BJ (cell line): Measurements from ENCODE around the gene ALG5. TPM values are rescaled to one million over a fixed set of nuclear protein-coding genes. Genes with fewer than 3 reads are reported as not detected.

Experiments
- CTCF ChIA-PET: fragments of 350-600 bp; formaldehyde crosslinking; extraction: SDS; loops from one replicate; lab custom pipeline; 2021; ENCODE audit warnings: antibody characterized with exemption, inconsistent platforms; lab: Yijun Ruan, JAX
- POLR2A ChIA-PET: fragments of 300-600 bp; sonication (Branson Sonifier 250); formaldehyde crosslinking; extraction: SDS; loops from one replicate; lab custom pipeline; 2021; ENCODE audit warnings: antibody characterized with exemption; lab: Charles Lee
- DNase-seq: peaks from one replicate; pipeline ENCODE4 v3.0.0-alpha.2; 2011; ENCODE audit warnings: low read depth
- H3K27me3 ChIP-seq: 2 replicates; pipeline ENCODE4 v1.6.0; 2011; ENCODE audit warnings: low read length; ENCODE audit not compliant: control insufficient read depth, insufficient read depth
- H3K36me3 ChIP-seq: 2 replicates; pipeline ENCODE4 v1.5.1; 2011; ENCODE audit warnings: low read length; ENCODE audit not compliant: control insufficient read depth, insufficient read depth
- H3K4me3 ChIP-seq: 2 replicates; pipeline ENCODE4 v1.5.1; 2011; ENCODE audit warnings: low read depth, mild to moderate bottlenecking, control low read depth, low read length
- polyA plus RNA-seq: library from polyadenylated mRNA; depleted of rRNA; stranded (reverse); fragments of >200 nt; gene quantifications from 2 replicates; pipeline ENCODE4 v1.2.3, GENCODE V29; 2011
- TF ChIP-seq, protein P1 (sequence below): IDR thresholded peaks from 2 replicates; pipeline ENCODE4 v1.5.1; 2011; ENCODE audit warnings: low read depth, mild to moderate bottlenecking, control low read depth, inconsistent platforms, low read length, moderate library complexity; ENCODE audit not compliant: insufficient read depth

Gene ALG5
- polyA plus RNA-seq, 1 experiment = 22.6 TPM

DNA sequence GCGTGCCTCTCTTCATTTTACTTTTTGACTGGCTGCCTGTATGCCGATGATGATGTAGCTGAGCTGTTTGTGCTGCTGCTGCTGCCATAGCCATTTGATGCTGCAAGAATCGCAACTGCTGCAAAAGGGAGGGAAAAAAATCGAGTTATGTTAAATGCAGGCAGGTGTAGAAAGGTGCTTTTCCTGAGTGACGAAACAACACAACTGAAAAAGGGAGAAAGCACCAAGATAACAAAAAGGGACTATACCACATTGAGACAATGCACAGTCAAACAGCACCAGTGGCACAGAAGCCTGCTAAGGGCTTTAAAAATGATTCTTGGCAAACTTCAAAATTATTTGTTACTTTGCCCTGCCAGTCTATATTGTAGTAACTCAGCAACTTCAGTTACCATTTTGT lies 10.6 kb upstream of the ALG5 start:
- TF ChIP-seq, protein P1, sequence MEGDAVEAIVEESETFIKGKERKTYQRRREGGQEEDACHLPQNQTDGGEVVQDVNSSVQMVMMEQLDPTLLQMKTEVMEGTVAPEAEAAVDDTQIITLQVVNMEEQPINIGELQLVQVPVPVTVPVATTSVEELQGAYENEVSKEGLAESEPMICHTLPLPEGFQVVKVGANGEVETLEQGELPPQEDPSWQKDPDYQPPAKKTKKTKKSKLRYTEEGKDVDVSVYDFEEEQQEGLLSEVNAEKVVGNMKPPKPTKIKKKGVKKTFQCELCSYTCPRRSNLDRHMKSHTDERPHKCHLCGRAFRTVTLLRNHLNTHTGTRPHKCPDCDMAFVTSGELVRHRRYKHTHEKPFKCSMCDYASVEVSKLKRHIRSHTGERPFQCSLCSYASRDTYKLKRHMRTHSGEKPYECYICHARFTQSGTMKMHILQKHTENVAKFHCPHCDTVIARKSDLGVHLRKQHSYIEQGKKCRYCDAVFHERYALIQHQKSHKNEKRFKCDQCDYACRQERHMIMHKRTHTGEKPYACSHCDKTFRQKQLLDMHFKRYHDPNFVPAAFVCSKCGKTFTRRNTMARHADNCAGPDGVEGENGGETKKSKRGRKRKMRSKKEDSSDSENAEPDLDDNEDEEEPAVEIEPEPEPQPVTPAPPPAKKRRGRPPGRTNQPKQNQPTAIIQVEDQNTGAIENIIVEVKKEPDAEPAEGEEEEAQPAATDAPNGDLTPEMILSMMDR = no peak
- Histone ChIP-seq H3K27me3 (no peaks in the 10 kb centered on the region), H3K36me3 (peaks cover 5% of the 10 kb centered on the region), H3K4me3 (no peak overlapping the region)
- POLR2A ChIA-PET = no interaction called here
- DNase-seq = no peak
- CTCF ChIA-PET = no interaction called here

GRCh38 chr13:37001921-37002250 lies 2.7 kb upstream of the ALG5 start:
- Histone ChIP-seq H3K4me3 (peak overlapping the region; percentile 85), H3K36me3 (peaks cover 3% of the 10 kb centered on the region), H3K27me3 (no peaks in the 10 kb centered on the region)
- DNase-seq = no peak
- POLR2A ChIA-PET = no interaction called here
- CTCF ChIA-PET = no interaction called here
- TF ChIP-seq, protein P1 = no peak

GRCh38 chr13:36998624-36999041 lies 507 bp downstream of the ALG5 start:
- H3K36me3 ChIP-seq = peaks cover 3% of the 10 kb centered on the region
- TF ChIP-seq, protein P1 = no peak; the same call in 1 of the 2 replicates
- ChIA-PET POLR2A (interaction anchor here (0.6 kb wide), 1 partner anchor 58 kb away, joined by 3 read pairs; no protein-coding TSS in a partner anchor), CTCF (interaction anchor here (1.8 to 2.7 kb wide), 2 partner anchors 9 to 12 kb away, joined by 9 to 13 read pairs; no protein-coding TSS in a partner anchor)
- no peaks in the 10 kb centered on the region for H3K27me3 ChIP-seq
- H3K4me3 ChIP-seq = peak overlapping the region; percentile 85
- no peak for DNase-seq

GRCh38 chr13:36997716-36998427 lies 1.3 kb downstream of the ALG5 start:
- TF ChIP-seq, protein P1 = no peak
- Histone ChIP-seq H3K4me3 (peak overlapping the region; percentile 85), H3K36me3 (peaks cover 7% of the 10 kb centered on the region), H3K27me3 (no peaks in the 10 kb centered on the region)
- ChIA-PET CTCF (no interaction called here), POLR2A (interaction anchor here (0.6 kb wide), 3 partner anchors 59 to 107 kb away, joined by 3 to 6 read pairs (median 4); no protein-coding TSS in a partner anchor)
- DNase-seq = no peak

- POLR2A ChIA-PET = no interaction called here
- H3K4me3 ChIP-seq = no peak overlapping the region
- peaks cover 21% of the 10 kb centered on the region for H3K36me3 ChIP-seq
- TF ChIP-seq, protein P1 = no peak
- no peak for DNase-seq
- CTCF ChIA-PET = interaction anchor here (1.7 kb wide), 1 partner anchor 11 kb away, joined by 8 read pairs; no protein-coding TSS in a partner anchor
- no peaks in the 10 kb centered on the region for H3K27me3 ChIP-seq
These were observed 6.8 kb downstream of the ALG5 start for GRCh38 chr13:36992362-36992761.
